ENCODE data around the gene NF1. TPM values are rescaled to one million over a fixed set of nuclear protein-coding genes. Genes with fewer than 3 reads are reported as not detected.

Gene NF1
- total RNA-seq, 2 experiments from 2014 or later = 15.5 to 18.7 TPM

DNA sequence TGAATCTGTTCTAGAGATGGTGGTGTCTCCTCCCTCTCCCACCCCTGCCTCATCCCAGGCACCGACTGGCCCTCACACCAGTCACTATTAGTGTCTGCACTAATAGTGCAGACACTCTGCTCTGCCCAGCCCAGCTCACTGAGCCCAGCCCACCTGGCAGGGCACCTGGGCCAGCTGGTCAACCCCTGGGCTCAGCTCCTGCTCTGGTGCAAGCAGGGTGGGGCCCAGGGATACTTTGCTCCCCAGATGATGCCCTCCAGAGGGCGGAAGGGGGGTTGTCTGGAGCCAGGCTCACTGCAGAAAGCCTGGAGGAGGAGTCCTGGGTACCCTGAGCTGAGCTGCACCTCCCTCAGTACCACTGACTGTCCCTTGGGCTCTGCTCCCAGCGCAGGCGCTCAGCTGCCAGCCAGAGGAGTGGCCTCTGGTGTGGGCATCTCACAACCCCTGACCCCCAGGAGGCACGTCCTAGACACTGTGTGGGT, 311.2 kb downstream of the NF1 start:
- intact Hi-C loops (cut with DNase I, micrococcal nuclease) = no loop called here
- ATAC-seq (ENCODE audit: poor library complexity) = no peak

DNA sequence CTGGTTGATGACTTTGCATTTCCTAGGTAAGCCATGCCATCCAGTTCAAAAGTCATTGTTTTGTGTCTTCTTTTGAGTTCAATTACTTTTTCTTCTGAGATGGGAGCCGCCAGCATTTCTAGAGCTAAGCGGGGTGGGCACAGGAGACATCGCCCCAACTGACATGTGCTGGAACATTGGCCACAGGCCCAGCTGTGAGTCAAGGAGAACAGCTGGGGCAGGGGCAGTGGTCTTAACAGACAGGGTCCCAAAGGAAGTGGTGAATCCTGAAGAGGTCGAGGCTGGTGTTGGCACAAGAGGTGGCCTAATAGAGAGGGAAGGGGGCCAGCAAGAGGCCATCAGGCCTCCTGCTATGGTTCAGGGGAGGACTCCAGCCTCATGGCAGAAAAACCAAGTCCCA, 313.8 kb downstream of the NF1 start:
- Mint-ChIP-seq H3K9me3 (no peaks in the 10 kb centered on the region), H3K4me1 (ENCODE audit: low read depth) (no peaks in the 10 kb centered on the region), H3K4me3 (no peak overlapping the region), H3K27me3 (no peaks in the 10 kb centered on the region), H3K27ac (no peak overlapping the region), H3K36me3 (ENCODE audit: low read depth) (no peaks in the 10 kb centered on the region)
- Histone ChIP-seq H3K9me3 (ENCODE audit: control insufficient read depth in 1 of 2, insufficient read depth in 1 of 2, low read length in 2 of 2) (no peaks in the 10 kb centered on the region), H3K4me1 (ENCODE audit: insufficient read depth, low read length) (no peaks in the 10 kb centered on the region), H3K36me3 (ENCODE audit: insufficient read depth, low read length) (no peaks in the 10 kb centered on the region), H3K4me3 (ENCODE audit: low read length) (no peak overlapping the region), H3K27ac (ENCODE audit: low read depth in 1 of 2, low read length in 2 of 2) (no peak overlapping the region), H3K27me3 (ENCODE audit: control insufficient read depth in 1 of 2, insufficient read depth in 2 of 2, low read length in 2 of 2) (no peaks in the 10 kb centered on the region)
- ATAC-seq (ENCODE audit: poor library complexity) (no peak), DNase-seq (no peak)
- ChIA-PET CTCF (no interaction called here), POLR2A (interaction anchor here (0.6 kb wide), 1 partner anchor 470 kb away, joined by 3 read pairs; no protein-coding TSS in a partner anchor)
- TF ChIP-seq, protein P1, sequence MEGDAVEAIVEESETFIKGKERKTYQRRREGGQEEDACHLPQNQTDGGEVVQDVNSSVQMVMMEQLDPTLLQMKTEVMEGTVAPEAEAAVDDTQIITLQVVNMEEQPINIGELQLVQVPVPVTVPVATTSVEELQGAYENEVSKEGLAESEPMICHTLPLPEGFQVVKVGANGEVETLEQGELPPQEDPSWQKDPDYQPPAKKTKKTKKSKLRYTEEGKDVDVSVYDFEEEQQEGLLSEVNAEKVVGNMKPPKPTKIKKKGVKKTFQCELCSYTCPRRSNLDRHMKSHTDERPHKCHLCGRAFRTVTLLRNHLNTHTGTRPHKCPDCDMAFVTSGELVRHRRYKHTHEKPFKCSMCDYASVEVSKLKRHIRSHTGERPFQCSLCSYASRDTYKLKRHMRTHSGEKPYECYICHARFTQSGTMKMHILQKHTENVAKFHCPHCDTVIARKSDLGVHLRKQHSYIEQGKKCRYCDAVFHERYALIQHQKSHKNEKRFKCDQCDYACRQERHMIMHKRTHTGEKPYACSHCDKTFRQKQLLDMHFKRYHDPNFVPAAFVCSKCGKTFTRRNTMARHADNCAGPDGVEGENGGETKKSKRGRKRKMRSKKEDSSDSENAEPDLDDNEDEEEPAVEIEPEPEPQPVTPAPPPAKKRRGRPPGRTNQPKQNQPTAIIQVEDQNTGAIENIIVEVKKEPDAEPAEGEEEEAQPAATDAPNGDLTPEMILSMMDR (IDR thresholded peaks at IDR 0.05) = no peak
- intact Hi-C loops (cut with DNase I, micrococcal nuclease) = no loop called here

More for the DNA sequence above, 311.2 kb downstream of the NF1 start:
- no peaks in the 10 kb centered on the region for H3K27me3 ChIP-seq (ENCODE audit: control insufficient read depth in 1 of 2, insufficient read depth in 2 of 2, low read length in 2 of 2)
- CTCF ChIA-PET = no interaction called here
- Mint-ChIP-seq H3K36me3 (ENCODE audit: low read depth) (no peaks in the 10 kb centered on the region), H3K4me3 (no peak overlapping the region), H3K9me3 (no peaks in the 10 kb centered on the region), H3K27me3 (no peaks in the 10 kb centered on the region), H3K4me1 (ENCODE audit: low read depth) (no peaks in the 10 kb centered on the region), H3K27ac (no peak overlapping the region)
- POLR2A ChIA-PET = no interaction called here
- no peak for DNase-seq
- H3K4me1 ChIP-seq (ENCODE audit: insufficient read depth, low read length) = no peaks in the 10 kb centered on the region
- H3K4me3 ChIP-seq (ENCODE audit: low read length) = no peak overlapping the region
- H3K27ac ChIP-seq (ENCODE audit: low read depth in 1 of 2, low read length in 2 of 2) = no peak overlapping the region
- no peaks in the 10 kb centered on the region for H3K9me3 ChIP-seq (ENCODE audit: control insufficient read depth in 1 of 2, insufficient read depth in 1 of 2, low read length in 2 of 2)
- TF ChIP-seq, protein P1 (IDR thresholded peaks at IDR 0.05) = no peak
- no peaks in the 10 kb centered on the region for H3K36me3 ChIP-seq (ENCODE audit: insufficient read depth, low read length)

DNA sequence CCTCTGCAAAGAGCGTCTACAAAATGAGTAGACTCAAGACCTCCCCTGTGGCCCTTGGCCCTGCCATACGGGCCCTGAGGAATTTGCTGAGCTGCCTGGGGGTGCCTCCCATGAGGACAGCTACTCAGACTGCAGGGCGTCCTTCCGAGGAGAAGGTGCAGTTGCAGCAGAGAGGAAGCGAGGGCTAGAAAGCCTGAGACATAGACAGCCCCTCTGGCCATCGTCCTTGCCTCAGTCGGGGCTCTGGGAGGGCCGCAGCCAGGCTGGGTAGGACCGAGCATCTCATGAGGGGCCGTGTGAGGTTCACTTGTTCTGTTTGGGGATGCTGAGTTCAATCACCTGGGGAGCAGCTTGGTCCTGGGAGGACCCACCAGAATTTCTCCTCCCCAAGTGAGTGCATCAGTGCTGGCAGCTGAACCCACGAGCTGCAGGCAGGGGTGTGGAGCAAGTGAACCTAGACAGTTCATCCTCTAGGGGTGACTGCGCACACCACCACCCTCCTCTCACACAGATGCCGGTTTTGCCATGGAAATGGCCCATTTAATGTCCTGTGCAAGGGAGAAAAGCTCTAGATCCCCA, 317.0 kb downstream of the NF1 start:
- Histone ChIP-seq H3K4me1 (ENCODE audit: insufficient read depth, low read length) (peaks cover 4% of the 10 kb centered on the region), H3K27ac (ENCODE audit: low read depth in 1 of 2, low read length in 2 of 2) (no peak overlapping the region), H3K27me3 (ENCODE audit: control insufficient read depth in 1 of 2, insufficient read depth in 2 of 2, low read length in 2 of 2) (no peaks in the 10 kb centered on the region), H3K4me3 (ENCODE audit: low read length) (no peak overlapping the region), H3K36me3 (ENCODE audit: insufficient read depth, low read length) (no peaks in the 10 kb centered on the region), H3K9me3 (ENCODE audit: control insufficient read depth in 1 of 2, insufficient read depth in 1 of 2, low read length in 2 of 2) (no peaks in the 10 kb centered on the region)
- no peaks in the 10 kb centered on the region for H3K4me1 Mint-ChIP-seq (ENCODE audit: low read depth)
- intact Hi-C loops (cut with DNase I, micrococcal nuclease) = no loop called here
- no peak overlapping the region for H3K27ac Mint-ChIP-seq
- no peaks in the 10 kb centered on the region for H3K27me3 Mint-ChIP-seq
- ATAC-seq (ENCODE audit: poor library complexity) (no peak), DNase-seq (no peak)
- no peaks in the 10 kb centered on the region for H3K9me3 Mint-ChIP-seq
- TF ChIP-seq, protein P1 (IDR thresholded peaks at IDR 0.05) = no peak
- H3K4me3 Mint-ChIP-seq = no peak overlapping the region
- no peaks in the 10 kb centered on the region for H3K36me3 Mint-ChIP-seq (ENCODE audit: low read depth)
- POLR2A ChIA-PET = no interaction called here
- CTCF ChIA-PET = no interaction called here

All from CD4-positive, alpha-beta T cell (primary cell).